Hepatocyte (in vitro differentiated cells): ENCODE data around the gene ASB10. TPM values are rescaled to one million over a fixed set of nuclear protein-coding genes. Genes with fewer than 3 reads are reported as not detected.

Source experiments
- DNase-seq: peaks from one replicate; pipeline ENCODE4 v3.0.0-alpha.2; 2016; ENCODE audit warnings: low spot score
- H2AFZ ChIP-seq: fragments of 200-600 bp; sonication (generic); 2 replicates; pipeline ENCODE4 v1.6.0; 2016; ENCODE audit warnings: antibody characterized with exemption, mild to moderate bottlenecking
- H3K27ac ChIP-seq: fragments of 200-600 bp; sonication (generic); 2 replicates; pipeline ENCODE4 v1.5.1; 2016; ENCODE audit warnings: mild to moderate bottlenecking
- H3K27me3 ChIP-seq: fragments of 200-600 bp; sonication (generic); 2 replicates; pipeline ENCODE4 v1.6.1; 2016
- H3K36me3 ChIP-seq: fragments of 200-600 bp; sonication (generic); replicated peaks from 2 replicates; pipeline ENCODE4 v1.5.1; 2016; ENCODE audit warnings: low read depth; ENCODE audit not compliant: insufficient read depth
- H3K4me1 ChIP-seq: fragments of 200-600 bp; sonication (generic); 2 replicates; pipeline ENCODE4 v1.5.1; 2016; ENCODE audit warnings: mild to moderate bottlenecking, moderate library complexity; ENCODE audit not compliant: insufficient read depth
- H3K4me2 ChIP-seq: fragments of 200-600 bp; sonication (generic); 2 replicates; pipeline ENCODE4 v1.6.0; 2016
- H3K4me3 ChIP-seq: fragments of 200-600 bp; sonication (generic); 2 replicates; pipeline ENCODE4 v1.5.1; 2016; ENCODE audit warnings: mild to moderate bottlenecking
- H3K79me2 ChIP-seq: fragments of 200-600 bp; sonication (generic); 2 replicates; pipeline ENCODE4 v1.6.0; 2017; ENCODE audit warnings: mild to moderate bottlenecking
- H3K9me2 ChIP-seq: fragments of 200-600 bp; sonication (generic); replicated peaks from 2 replicates; pipeline ENCODE4 v1.6.0; 2017; ENCODE audit warnings: mild to moderate bottlenecking; ENCODE audit not compliant: insufficient read depth
- H3K9me3 ChIP-seq: fragments of 200-600 bp; sonication (generic); 2 replicates; pipeline ENCODE4 v1.5.1; 2016; ENCODE audit warnings: low read depth, mild to moderate bottlenecking
- H4K20me1 ChIP-seq: fragments of 200-600 bp; sonication (generic); 2 replicates; pipeline ENCODE4 v1.6.0; 2016; ENCODE audit warnings: mild to moderate bottlenecking; ENCODE audit not compliant: insufficient read depth, poor library complexity, severe bottlenecking
- CTCF ChIP-seq: fragments of 200-600 bp; sonication (generic); IDR thresholded peaks from 2 replicates; pipeline ENCODE4 v1.5.1; 2016; ENCODE audit warnings: antibody characterized with exemption, mild to moderate bottlenecking; ENCODE audit not compliant: poor library complexity
- EZH2 ChIP-seq: fragments of 200-600 bp; sonication (generic); IDR thresholded peaks from 2 replicates; pipeline ENCODE4 v1.6.1; 2016; ENCODE audit warnings: antibody characterized with exemption, mild to moderate bottlenecking, borderline replicate concordance
- EZH2phosphoT487 ChIP-seq: fragments of 200-600 bp; sonication (generic); IDR thresholded peaks from one replicate; pipeline ENCODE4 v1.6.1; 2018; ENCODE audit warnings: antibody characterized with exemption, mild to moderate bottlenecking, low read depth, moderate library complexity; ENCODE audit not compliant: unreplicated experiment, severe bottlenecking
- WGBS: methylation state at CpG from one replicate; pipeline ENCODE4 v1.1.6; 2016; ENCODE audit warnings: low lambda C conversion rate; ENCODE audit errors: missing lambda C conversion rate; 5-methylcytosine and 5-hydroxymethylcytosine counted together
- polyA plus RNA-seq: library from polyadenylated mRNA; unstranded; fragments of >200 nt; fragmentation: Nextera tagmentation; extraction: Ambion mirVana; gene quantifications from 2 replicates; pipeline ENCODE4 v1.2.1, GENCODE V29; 2016
- total RNA-seq: library from RNA; depleted of rRNA; stranded (reverse); fragments of >200 nt; gene quantifications from 2 replicates; pipeline ENCODE4 v1.2.3, GENCODE V29; 2014

The ASB10 gene
- total and polyA plus RNA-seq, 2 experiments from 2014 or later, result not detected

GRCh38 chr7:151179287-151179860 is 7.7 kb downstream of the ASB10 start:
- WGBS, result 83% methylated on average over 8 of the region's 8 CpGs
- TF ChIP-seq CTCF, result no peak
- TF ChIP-seq EZH2phosphoT487, result no peak
- TF ChIP-seq EZH2, result no peak
- no peak overlapping the region for H2AFZ ChIP-seq
- H3K27ac ChIP-seq, result no peak overlapping the region
- no peaks in the 10 kb centered on the region for H3K9me3 ChIP-seq
- no peaks in the 10 kb centered on the region for H3K79me2 ChIP-seq
- no peak for DNase-seq
- H3K27me3 ChIP-seq, result peaks cover 11% of the 10 kb centered on the region
- H3K4me1 ChIP-seq, result no peaks in the 10 kb centered on the region
- no peaks in the 10 kb centered on the region for H4K20me1 ChIP-seq
- H3K4me2 ChIP-seq, result no peak overlapping the region
- no peaks in the 10 kb centered on the region for H3K36me3 ChIP-seq
- no peaks in the 10 kb centered on the region for H3K9me2 ChIP-seq
- no peak overlapping the region for H3K4me3 ChIP-seq

- H3K9me2 ChIP-seq, result no peaks in the 10 kb centered on the region
- TF ChIP-seq EZH2phosphoT487, result no peak
- no peak for TF ChIP-seq EZH2
- TF ChIP-seq CTCF, result no peak
- H3K36me3 ChIP-seq, result no peaks in the 10 kb centered on the region
- no peak overlapping the region for H3K27ac ChIP-seq
- H3K27me3 ChIP-seq, result peaks cover 11% of the 10 kb centered on the region
- no peaks in the 10 kb centered on the region for H3K9me3 ChIP-seq
- H3K79me2 ChIP-seq, result no peaks in the 10 kb centered on the region
- H3K4me2 ChIP-seq, result no peak overlapping the region
- 72% methylated on average over 2 of the region's 2 CpGs for WGBS
- no peaks in the 10 kb centered on the region for H3K4me1 ChIP-seq
- DNase-seq, result no peak
- no peak overlapping the region for H3K4me3 ChIP-seq
- no peaks in the 10 kb centered on the region for H4K20me1 ChIP-seq
- H2AFZ ChIP-seq, result no peak overlapping the region
Measured at GRCh38 chr7:151178831-151179230, 8.2 kb downstream of the ASB10 start.

- no peaks in the 10 kb centered on the region for H3K9me3 ChIP-seq
- no peaks in the 10 kb centered on the region for H3K9me2 ChIP-seq
- DNase-seq, result no peak
- H3K4me2 ChIP-seq, result no peak overlapping the region
- H3K27ac ChIP-seq, result no peak overlapping the region
- no peak overlapping the region for H3K4me3 ChIP-seq
- 87% methylated on average over 9 of the region's 9 CpGs for WGBS
- peaks cover 13% of the 10 kb centered on the region for H3K27me3 ChIP-seq
- no peak for TF ChIP-seq EZH2
- TF ChIP-seq CTCF, result no peak
- TF ChIP-seq EZH2phosphoT487, result no peak
- no peak overlapping the region for H2AFZ ChIP-seq
- H3K4me1 ChIP-seq, result no peaks in the 10 kb centered on the region
- no peaks in the 10 kb centered on the region for H3K36me3 ChIP-seq
- no peaks in the 10 kb centered on the region for H4K20me1 ChIP-seq
- H3K79me2 ChIP-seq, result no peaks in the 10 kb centered on the region
Measured at GRCh38 chr7:151178236-151178635, 8.8 kb downstream of the ASB10 start.
